ENCODE results near the gene RPS28. TPM values are rescaled to one million over a fixed set of nuclear protein-coding genes. Genes with fewer than 3 reads are reported as not detected.

The RPS28 gene
- total RNA-seq, 4 donors from 2014 or later, result 248 to 436 (median 313) TPM

- TF ChIP-seq, protein P1, sequence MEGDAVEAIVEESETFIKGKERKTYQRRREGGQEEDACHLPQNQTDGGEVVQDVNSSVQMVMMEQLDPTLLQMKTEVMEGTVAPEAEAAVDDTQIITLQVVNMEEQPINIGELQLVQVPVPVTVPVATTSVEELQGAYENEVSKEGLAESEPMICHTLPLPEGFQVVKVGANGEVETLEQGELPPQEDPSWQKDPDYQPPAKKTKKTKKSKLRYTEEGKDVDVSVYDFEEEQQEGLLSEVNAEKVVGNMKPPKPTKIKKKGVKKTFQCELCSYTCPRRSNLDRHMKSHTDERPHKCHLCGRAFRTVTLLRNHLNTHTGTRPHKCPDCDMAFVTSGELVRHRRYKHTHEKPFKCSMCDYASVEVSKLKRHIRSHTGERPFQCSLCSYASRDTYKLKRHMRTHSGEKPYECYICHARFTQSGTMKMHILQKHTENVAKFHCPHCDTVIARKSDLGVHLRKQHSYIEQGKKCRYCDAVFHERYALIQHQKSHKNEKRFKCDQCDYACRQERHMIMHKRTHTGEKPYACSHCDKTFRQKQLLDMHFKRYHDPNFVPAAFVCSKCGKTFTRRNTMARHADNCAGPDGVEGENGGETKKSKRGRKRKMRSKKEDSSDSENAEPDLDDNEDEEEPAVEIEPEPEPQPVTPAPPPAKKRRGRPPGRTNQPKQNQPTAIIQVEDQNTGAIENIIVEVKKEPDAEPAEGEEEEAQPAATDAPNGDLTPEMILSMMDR (IDR thresholded peaks at IDR 0.05 in 4 of 5, conservative IDR thresholded peaks at IDR 0.05 in 1 of 5), result no peak
- no peak for TF ChIP-seq POLR2A (IDR thresholded peaks at IDR 0.05)
- in situ Hi-C loops (cut with MboI; ENCODE audit: low sequenced_read_pairs in 4 of 4), result loop anchor here in 3 of 4 donors (5.0 to 10.0 kb wide), 3 partner anchors 38 to 146 kb away; partner anchors contain the start of gene PRAM1 (in 2 of the 3)
- DNase-seq (no peak), ATAC-seq (no peak)
- no peaks in the 10 kb centered on the region for H3K36me3 ChIP-seq
- peaks cover 23 to 43% of the 10 kb centered on the region in 2 donors for H3K4me1 ChIP-seq
- no peaks in the 10 kb centered on the region for H3K27me3 ChIP-seq
- peaks cover 0 to 5% (median 0%) of the 10 kb centered on the region in 3 donors for H3K9me3 ChIP-seq
- intact Hi-C loops (cut with DNase I; ENCODE audit: low total_unique reads), result no loop called here
- H3K27ac ChIP-seq, result no peak overlapping the region
- H3K4me3 ChIP-seq, result no peak overlapping the region
Observed at GRCh38 chr19:8358948-8359347, 37.7 kb downstream of the RPS28 start.

DNA sequence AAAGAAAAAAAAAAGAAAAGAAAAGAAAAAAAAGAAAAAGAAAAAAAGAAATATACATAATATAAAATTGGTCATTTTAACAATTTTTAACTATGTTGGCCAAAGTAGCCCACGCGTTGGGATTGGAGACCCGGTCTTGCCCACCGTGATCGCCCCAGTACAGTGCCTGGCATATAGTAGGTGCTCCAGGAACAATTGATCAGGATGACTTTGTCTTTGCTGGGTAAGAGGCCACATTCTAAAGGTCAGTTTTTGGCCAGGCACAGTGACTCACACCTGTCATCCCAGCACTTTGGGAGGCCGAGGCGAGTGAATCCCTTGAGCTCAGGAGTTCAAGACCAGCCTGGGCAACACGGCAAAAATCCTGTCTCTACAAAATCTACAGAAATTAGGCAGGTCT, 38.9 kb downstream of the RPS28 start:
- Histone ChIP-seq H3K27ac (no peak overlapping the region), H3K9me3 (peaks cover 0 to 5% (median 0%) of the 10 kb centered on the region in 3 donors), H3K4me3 (no peak overlapping the region), H3K27me3 (no peaks in the 10 kb centered on the region), H3K4me1 (peaks cover 27 to 45% of the 10 kb centered on the region in 2 donors), H3K36me3 (no peaks in the 10 kb centered on the region)
- in situ Hi-C loops (cut with MboI; ENCODE audit: low sequenced_read_pairs in 4 of 4), result no loop called here
- DNase-seq (no peak), ATAC-seq (no peak)
- TF ChIP-seq, protein P1 (IDR thresholded peaks at IDR 0.05 in 4 of 5, conservative IDR thresholded peaks at IDR 0.05 in 1 of 5), result no peak
- no peak for TF ChIP-seq POLR2A (IDR thresholded peaks at IDR 0.05)
- intact Hi-C loops (cut with DNase I; ENCODE audit: low total_unique reads), result no loop called here

DNA sequence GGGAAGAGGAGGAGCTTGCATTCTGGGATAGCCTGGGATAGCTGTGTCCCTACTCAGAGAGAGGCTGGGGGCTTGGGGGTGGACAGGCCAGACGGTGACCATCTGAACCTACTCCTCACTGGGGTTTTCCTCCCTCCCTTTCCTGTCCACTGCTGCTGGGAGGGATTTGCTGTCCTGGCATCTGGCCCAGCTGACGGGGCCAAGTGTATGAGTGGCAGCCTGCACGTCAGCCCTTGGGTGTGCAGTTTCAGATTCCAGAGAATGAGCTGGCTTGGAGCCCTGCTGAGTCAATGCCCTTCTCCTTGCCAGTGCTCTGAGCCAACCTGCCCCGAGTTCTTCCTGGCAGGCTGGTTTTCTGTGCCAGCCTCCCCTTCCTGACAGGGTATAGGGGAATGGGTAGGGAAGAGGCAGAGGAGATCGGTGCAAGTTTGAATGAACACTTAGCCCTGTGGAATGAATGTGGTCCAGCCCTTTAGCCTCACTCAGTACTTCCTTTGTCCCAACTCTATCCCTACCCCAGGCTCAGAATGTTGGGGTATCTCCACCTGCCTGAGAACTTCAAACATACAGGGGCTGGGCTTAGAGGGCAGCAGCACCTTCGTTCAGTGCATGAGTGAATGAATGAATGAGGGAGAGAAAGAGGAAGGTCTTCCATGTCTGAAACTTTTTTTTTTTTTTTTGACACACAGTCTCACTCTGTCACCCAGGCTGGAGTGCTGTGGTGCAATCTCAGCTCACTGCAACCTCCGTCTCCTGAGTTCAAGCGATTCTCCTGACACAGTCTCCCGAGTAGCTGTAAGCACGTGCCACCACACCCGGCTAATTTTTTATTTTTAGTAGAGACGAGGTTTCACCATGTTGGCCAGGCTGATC, 40.9 kb downstream of the RPS28 start:
- Histone ChIP-seq H3K4me3 (peak overlapping the region; percentile 35 to 80 (median 59)), H3K4me1 (peaks cover 36 to 63% of the 10 kb centered on the region in 2 donors), H3K27ac (peak overlapping the region; percentile 89 to 99 (median 95)), H3K36me3 (no peaks in the 10 kb centered on the region), H3K9me3 (no peaks in the 10 kb centered on the region), H3K27me3 (no peaks in the 10 kb centered on the region)
- intact Hi-C loops (cut with DNase I; ENCODE audit: low total_unique reads) (loop anchor here (1.0 kb wide), 1 partner anchor 28 kb away; the partner anchor contains the start of gene RAB11B), in situ Hi-C loops (cut with MboI; ENCODE audit: low sequenced_read_pairs in 4 of 4) (no loop called here)
- peak; percentile 97 to 99 for DNase-seq
- peak; percentile 88 to 93 for ATAC-seq
- TF ChIP-seq POLR2A (IDR thresholded peaks at IDR 0.05), result no peak
- TF ChIP-seq, protein P1 (IDR thresholded peaks at IDR 0.05 in 4 of 5, conservative IDR thresholded peaks at IDR 0.05 in 1 of 5), result no peak

DNA sequence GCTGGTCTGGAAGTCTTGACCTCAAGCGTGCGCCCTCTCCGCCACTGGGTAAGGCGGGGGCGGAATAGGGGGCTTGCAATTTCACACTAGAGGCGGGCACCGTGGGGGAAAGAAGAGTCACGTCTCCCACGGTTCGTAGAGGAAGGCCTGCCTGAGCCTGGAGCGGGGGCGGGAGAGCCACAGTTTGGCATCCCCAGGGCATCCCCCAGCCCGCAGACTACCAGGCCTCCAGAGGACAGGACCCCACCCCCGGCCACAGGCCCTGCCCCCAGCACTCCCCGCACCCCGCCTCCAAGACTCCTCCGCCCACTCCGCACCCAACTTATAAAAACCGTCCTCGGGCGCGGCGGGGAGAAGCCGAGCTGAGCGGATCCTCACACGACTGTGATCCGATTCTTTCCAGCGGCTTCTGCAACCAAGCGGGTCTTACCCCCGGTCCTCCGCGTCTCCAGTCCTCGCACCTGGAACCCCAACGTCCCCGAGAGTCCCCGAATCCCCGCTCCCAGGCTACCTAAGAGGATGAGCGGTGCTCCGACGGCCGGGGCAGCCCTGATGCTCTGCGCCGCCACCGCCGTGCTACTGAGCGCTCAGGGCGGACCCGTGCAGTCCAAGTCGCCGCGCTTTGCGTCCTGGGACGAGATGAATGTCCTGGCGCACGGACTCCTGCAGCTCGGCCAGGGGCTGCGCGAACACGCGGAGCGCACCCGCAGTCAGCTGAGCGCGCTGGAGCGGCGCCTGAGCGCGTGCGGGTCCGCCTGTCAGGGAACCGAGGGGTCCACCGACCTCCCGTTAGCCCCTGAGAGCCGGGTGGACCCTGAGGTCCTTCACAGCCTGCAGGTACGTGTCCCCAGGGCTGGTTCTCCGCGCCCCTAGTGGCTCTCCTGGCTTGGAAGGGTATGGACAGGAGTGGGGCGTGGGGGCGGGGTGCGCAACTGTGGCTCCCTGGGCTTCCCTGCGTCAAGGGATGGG, 42.8 kb downstream of the RPS28 start, which contains the start of gene ANGPTL4:
Gene ANGPTL4 (plus strand): TSS at position 353 of the 969 bp plus-strand sequence. CDS start 167 bp downstream, at position 520.
- intact Hi-C loops (cut with DNase I; ENCODE audit: low total_unique reads), result no loop called here
- ATAC-seq (peak; percentile 22 to 29), DNase-seq (peak; percentile 68 to 78)
- TF ChIP-seq POLR2A (IDR thresholded peaks at IDR 0.05), result peak; percentile 84 to 87
- TF ChIP-seq, protein P1 (IDR thresholded peaks at IDR 0.05 in 4 of 5, conservative IDR thresholded peaks at IDR 0.05 in 1 of 5), result peak in 3 of 5 experiments; percentile 24 to 40 (median 36)
- no peaks in the 10 kb centered on the region for H3K36me3 ChIP-seq
- in situ Hi-C loops (cut with MboI; ENCODE audit: low sequenced_read_pairs in 4 of 4), result no loop called here
- H3K4me1 ChIP-seq, result peaks cover 52 to 78% of the 10 kb centered on the region in 2 donors
- H3K4me3 ChIP-seq, result peak within 1 kb of the TSS; percentile 73 to 87 (median 78)
- no peaks in the 10 kb centered on the region for H3K27me3 ChIP-seq
- no peaks in the 10 kb centered on the region for H3K9me3 ChIP-seq
- peak within 1 kb of the TSS; percentile 89 to 99 (median 95) for H3K27ac ChIP-seq
